GM12873 (cell line): ENCODE results near the gene ANKRD44.
A peak's percentile ranks its signal among the peaks of the same experiment; 100 is the strongest.

Experiments
- TF ChIP-seq, protein P1 (sequence below): IDR thresholded peaks from 2 replicates; pipeline ENCODE4 v1.5.1; 2012; ENCODE audit warnings: low read depth, mild to moderate bottlenecking, moderate library complexity, low read length, control low read depth; ENCODE audit not compliant: insufficient read depth; ENCODE audit errors: missing control alignments

The ANKRD44 gene

DNA sequence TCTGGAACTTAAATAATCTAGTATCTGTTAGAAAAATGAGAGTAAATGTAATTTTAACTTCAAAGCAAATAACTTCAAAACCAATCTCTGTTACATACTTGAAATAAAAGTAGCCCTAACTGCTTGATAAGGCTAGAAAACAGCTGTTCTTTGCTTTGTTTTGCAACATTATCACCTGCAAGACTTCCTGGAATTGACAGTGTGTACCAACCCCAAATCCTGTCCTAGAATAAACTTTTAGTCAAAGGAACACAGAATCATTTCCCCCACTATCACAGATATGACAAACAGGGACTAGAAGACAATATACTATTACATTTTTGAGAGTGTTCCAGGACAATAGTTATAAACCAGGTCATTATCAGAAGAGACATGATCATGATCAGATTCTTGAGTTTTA lies 278.8 kb downstream of the ANKRD44 start:
- TF ChIP-seq, protein P1, sequence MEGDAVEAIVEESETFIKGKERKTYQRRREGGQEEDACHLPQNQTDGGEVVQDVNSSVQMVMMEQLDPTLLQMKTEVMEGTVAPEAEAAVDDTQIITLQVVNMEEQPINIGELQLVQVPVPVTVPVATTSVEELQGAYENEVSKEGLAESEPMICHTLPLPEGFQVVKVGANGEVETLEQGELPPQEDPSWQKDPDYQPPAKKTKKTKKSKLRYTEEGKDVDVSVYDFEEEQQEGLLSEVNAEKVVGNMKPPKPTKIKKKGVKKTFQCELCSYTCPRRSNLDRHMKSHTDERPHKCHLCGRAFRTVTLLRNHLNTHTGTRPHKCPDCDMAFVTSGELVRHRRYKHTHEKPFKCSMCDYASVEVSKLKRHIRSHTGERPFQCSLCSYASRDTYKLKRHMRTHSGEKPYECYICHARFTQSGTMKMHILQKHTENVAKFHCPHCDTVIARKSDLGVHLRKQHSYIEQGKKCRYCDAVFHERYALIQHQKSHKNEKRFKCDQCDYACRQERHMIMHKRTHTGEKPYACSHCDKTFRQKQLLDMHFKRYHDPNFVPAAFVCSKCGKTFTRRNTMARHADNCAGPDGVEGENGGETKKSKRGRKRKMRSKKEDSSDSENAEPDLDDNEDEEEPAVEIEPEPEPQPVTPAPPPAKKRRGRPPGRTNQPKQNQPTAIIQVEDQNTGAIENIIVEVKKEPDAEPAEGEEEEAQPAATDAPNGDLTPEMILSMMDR: no peak

DNA sequence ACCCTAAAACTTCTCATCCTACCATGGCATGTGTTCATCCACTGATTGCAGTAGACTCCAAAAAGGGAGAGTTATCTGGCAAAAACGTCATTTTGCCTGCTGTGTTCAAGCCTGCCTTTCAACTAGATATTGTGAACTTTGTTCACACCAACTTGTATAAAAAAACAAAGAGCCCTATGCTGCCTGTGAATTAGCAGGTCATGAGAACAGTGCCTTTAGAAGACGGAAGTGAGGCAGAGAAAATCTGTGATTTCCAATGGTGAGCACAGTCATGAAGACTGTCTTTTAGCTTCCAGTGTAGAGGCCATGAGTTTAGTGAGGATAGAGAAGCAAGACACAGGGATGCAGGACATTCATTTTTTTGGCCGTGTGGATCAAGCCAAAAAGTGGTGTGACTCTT lies 280.5 kb downstream of the ANKRD44 start:
- TF ChIP-seq, protein P1: no peak

DNA sequence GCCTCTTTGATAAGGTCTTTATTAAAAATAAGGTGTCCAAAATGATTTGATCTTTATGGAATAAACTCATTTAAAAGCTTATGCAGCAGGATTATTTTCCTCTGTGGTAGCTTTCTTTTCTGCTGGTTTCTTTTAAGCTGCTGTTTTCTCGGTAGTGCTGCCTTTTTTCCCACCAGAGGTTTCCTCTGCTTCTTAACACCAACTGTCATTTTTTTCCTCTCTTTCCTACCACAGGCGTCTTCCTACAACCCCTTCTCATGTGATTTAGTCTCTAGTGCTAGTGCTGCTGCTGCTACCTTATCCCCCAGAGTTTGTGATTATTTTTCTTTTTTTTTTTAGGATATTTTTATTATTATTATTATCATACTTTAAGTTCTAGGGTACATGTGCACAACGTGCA lies 281.9 kb downstream of the ANKRD44 start:
- TF ChIP-seq, protein P1: no peak

DNA sequence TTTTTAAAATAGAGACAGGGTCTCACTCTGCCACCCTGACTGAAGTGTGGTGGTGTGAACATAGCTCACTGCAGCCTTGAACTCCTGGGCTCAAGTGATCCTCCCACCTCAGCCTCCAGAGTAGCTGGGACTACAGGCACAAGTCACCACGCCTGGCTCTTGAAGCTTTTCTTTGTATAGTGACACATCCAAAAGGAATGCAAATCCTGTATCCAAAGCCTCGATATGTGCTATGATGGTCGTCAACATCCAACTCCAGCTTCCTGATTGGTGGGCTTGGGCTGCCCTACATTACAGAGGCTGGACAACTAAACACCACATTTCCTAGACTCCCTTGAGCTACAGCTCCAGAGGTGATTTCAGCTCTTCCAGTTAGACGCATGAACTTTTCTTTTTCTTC lies 282.4 kb downstream of the ANKRD44 start:
- TF ChIP-seq, protein P1: no peak

DNA sequence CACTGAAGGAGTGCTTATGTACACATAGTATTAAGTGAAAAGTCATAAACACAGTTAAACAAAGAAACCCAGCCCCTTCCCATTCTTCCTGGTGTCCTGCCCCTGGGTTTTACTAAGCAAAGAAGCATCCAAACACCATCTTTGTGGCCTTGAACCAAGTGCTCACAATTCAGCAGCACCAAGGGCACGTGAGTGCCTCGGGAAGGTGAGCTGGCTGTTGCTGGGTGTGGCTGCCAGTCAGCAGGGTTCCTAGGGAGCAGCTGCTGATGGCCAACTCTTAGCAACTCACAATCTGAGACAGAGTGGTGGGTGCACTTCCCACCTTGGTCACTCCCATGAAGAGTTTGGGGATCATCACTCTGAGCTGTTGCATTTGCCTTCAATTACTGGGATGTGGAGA lies 286.4 kb downstream of the ANKRD44 start:
- TF ChIP-seq, protein P1: no peak

DNA sequence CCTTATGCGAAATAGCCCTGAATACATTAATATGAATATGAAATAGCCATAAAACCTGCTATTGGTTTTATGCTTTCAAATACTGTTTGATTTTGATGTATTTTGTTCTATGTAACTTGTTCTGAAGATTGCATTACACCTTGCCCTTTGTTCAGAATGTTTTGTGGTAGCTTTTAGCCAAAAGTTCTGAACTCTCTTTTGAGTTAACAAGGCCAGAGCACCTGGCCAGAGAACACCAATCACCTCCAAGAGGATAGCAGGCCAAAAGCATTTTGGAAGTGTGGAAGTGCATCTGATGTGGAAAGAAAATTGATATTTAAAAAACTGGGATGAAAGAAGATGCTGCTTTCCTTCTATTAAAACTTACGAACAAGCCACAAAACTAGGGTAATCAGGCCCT lies 297.5 kb downstream of the ANKRD44 start:
- TF ChIP-seq, protein P1: no peak

DNA sequence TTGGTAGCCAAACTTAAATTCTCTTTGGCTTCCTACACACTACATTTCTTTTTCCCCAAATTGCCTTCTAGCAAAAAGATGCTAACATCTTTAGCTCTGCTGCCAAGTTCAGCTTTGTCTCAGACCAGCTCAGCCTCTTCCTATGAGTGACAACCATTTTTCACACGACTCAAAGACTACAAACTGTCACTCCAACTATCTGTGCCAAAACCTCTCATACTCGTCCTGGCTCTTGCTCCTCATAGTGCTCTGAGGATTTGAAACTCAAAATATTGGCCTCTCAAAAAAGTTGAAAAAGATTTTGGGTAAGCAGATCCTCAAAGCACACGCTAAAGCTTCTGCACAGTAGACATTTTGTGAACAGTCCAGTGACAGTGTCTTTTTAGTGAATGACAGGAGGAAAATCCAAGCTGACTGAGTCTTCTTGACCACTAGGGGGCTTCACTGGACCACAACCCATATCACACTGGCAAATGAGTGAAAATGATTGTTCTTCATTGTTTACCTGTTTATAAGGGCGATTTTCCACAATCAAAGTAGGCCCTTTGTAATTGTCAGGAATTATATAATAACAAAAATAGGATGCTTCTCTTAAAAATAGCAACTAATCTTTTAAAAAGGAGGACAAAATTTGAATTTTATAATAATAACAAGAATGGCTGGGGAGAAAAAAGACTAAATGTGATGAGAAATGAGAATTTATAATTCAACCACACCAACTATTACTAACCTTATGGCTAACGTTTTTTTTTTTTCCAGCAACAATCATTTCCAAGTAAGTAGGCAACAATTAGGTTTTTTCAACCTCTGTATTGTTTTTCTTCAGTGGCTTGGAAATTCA lies 298.6 kb downstream of the ANKRD44 start:
- TF ChIP-seq, protein P1: peak; percentile 83

DNA sequence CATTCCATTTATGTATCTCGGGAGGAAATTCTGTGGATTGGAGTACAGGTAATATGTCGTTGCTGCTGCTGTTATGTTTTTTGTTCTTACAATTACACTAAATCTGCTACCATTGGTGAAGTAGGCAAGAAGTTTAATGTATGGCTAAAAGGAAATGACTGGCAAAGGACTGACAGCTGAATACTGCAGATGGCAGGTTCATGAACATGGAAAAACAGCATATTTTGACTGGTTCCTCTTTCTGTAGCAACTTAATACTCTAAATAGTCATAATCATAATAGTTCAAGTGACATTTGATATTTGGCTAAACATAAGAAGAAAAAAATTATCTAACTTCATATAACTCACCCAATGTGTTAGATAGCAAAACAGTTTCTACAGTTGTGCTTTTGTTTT lies 299.6 kb downstream of the ANKRD44 start:
- TF ChIP-seq, protein P1: no peak
